Bronchial epithelial cell (primary cell): Measurements from ENCODE around the gene IFNLR1. TPM values are rescaled to one million over a fixed set of nuclear protein-coding genes. Genes with fewer than 3 reads are reported as not detected.

Experiments
- DNase-seq: peaks from one replicate; pipeline ENCODE4 v3.0.0-alpha.2; 2010; ENCODE audit warnings: low read depth
- FAIRE-seq: peaks from 2 replicates; lab custom pipeline; 2011; peaks lifted over from hg19 to GRCh38; lab: Jason Lieb, UNC
- H3K27me3 ChIP-seq: 2 replicates; pipeline ENCODE4 v1.5.1; 2011; ENCODE audit warnings: low read length; ENCODE audit not compliant: control insufficient read depth, insufficient read depth
- H3K36me3 ChIP-seq: 2 replicates; pipeline ENCODE4 v1.5.1; 2011; ENCODE audit warnings: low read length; ENCODE audit not compliant: control insufficient read depth, insufficient read depth
- H3K4me3 ChIP-seq: 2 replicates; pipeline ENCODE4 v1.5.1; 2011; ENCODE audit warnings: mild to moderate bottlenecking, low read depth, low read length, control low read depth
- total RNA-seq: library from RNA; depleted of rRNA; stranded (reverse); fragments of >200 nt; gene quantifications from 2 replicates; pipeline ENCODE4 v1.2.1, GENCODE V29; 2014
- TF ChIP-seq, protein P1 (sequence below): IDR thresholded peaks from 2 replicates; pipeline ENCODE4 v1.5.1; 2011; ENCODE audit warnings: mild to moderate bottlenecking, moderate library complexity, low read length, control low read depth, inconsistent platforms; ENCODE audit not compliant: insufficient read depth, severe bottlenecking

Gene IFNLR1
- total RNA-seq, 1 donor from 2014 or later = 4.5 TPM

GRCh38 chr1:24110642-24111261, 76.3 kb downstream of the IFNLR1 start:
- no peak for DNase-seq
- TF ChIP-seq, protein P1, sequence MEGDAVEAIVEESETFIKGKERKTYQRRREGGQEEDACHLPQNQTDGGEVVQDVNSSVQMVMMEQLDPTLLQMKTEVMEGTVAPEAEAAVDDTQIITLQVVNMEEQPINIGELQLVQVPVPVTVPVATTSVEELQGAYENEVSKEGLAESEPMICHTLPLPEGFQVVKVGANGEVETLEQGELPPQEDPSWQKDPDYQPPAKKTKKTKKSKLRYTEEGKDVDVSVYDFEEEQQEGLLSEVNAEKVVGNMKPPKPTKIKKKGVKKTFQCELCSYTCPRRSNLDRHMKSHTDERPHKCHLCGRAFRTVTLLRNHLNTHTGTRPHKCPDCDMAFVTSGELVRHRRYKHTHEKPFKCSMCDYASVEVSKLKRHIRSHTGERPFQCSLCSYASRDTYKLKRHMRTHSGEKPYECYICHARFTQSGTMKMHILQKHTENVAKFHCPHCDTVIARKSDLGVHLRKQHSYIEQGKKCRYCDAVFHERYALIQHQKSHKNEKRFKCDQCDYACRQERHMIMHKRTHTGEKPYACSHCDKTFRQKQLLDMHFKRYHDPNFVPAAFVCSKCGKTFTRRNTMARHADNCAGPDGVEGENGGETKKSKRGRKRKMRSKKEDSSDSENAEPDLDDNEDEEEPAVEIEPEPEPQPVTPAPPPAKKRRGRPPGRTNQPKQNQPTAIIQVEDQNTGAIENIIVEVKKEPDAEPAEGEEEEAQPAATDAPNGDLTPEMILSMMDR = no peak
- H3K27me3 ChIP-seq = no peaks in the 10 kb centered on the region
- FAIRE-seq = no peak
- no peak overlapping the region for H3K4me3 ChIP-seq
- H3K36me3 ChIP-seq = no peaks in the 10 kb centered on the region

DNA sequence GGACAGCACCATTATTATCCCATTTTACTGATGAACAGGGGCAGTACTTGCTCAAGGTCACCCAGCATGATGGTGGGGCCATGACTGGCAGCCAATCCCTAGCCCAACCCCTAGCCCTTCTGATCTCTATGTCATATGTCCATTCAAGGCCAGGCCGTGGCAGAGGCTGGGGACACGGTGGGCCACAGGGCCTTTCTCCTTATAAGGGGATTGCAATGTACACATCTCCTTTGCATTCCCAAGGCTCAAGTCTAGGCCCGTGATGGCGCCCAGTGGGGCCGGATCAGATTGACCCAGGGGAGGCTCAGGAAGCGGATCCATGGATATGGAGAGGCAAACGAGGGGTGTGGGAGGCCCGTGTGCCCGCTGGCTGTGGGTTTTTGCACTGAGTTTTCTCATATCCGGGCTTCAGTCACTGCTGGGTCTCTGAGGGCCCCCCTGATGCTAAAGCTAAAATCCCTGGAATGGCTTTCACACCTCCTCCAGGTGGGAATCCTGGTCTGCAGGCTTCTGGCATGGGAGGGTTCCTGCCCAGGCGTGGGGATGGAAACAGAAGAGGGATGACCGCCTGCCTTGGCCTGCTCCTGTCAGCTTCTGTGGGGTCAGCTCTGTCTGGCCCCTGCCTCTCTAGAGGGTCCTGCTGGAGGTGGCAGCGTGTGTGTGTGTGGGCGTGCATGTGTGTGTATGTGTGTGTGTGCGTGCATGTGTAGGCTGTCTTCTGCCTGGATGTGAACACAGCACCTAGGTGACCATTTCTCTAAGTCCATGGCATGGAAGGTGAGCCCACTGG, 77.2 kb downstream of the IFNLR1 start:
- TF ChIP-seq, protein P1 = no peak
- no peak for FAIRE-seq

GRCh38 chr1:24109166-24109483, 78.0 kb downstream of the IFNLR1 start:
- Histone ChIP-seq H3K27me3 (no peaks in the 10 kb centered on the region), H3K36me3 (no peaks in the 10 kb centered on the region), H3K4me3 (no peak overlapping the region)
- TF ChIP-seq, protein P1 = no peak
- FAIRE-seq = no peak
- no peak for DNase-seq

More for the DNA sequence above, 77.2 kb downstream of the IFNLR1 start:
- Histone ChIP-seq H3K27me3 (no peaks in the 10 kb centered on the region), H3K36me3 (no peaks in the 10 kb centered on the region), H3K4me3 (no peak overlapping the region)
- DNase-seq = no peak

DNA sequence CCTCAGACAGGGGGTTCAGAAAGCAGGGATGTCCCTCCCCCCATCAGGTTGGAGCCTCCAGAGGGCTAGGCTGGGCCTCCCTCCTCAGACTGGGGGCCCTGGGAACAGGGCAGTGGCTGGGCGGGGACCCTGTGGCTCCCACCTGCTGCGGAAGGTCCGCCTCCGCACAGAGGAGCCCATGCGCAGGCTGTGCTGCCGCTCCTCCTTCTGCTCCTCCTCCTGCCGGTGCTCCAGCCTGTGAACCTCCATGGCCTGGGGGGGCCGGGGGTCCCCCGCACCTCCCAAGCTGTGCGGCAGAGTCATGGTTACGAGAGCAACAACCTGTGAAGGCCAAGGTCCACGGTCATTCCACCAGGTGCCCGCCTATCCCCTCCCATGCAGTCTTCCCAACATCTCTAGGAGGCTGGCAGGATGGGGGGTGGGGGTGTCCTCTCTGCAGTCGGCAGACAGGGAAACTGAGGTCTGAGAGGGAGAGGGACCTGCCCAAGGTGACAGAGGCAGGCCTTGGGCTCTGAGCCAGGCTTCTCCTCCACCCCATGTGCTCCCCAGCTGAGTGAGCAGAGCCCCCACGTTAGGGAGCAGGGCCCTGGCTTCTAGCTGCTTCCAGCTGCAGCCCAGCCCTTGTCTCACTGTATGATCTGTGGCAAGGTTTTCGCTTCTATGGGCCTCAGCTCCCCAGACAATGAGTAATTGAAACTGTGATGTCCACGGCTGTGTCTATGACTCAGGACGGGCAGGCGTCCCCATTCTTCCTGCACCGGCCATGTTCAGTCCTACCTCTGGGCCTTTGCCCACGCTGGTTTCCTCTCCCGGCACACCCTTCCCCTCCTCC, 78.5 kb downstream of the IFNLR1 start:
- Histone ChIP-seq H3K36me3 (no peaks in the 10 kb centered on the region), H3K27me3 (no peaks in the 10 kb centered on the region), H3K4me3 (no peak overlapping the region)
- TF ChIP-seq, protein P1 = no peak
- DNase-seq (peak; percentile 96), FAIRE-seq (peak; percentile 98)

GRCh38 chr1:24107462-24108138, 79.5 kb downstream of the IFNLR1 start:
- no peak for FAIRE-seq

More at GRCh38 chr1:24107462-24108138, 79.5 kb downstream of the IFNLR1 start:
- TF ChIP-seq, protein P1 = no peak
- Histone ChIP-seq H3K36me3 (no peaks in the 10 kb centered on the region), H3K27me3 (no peaks in the 10 kb centered on the region), H3K4me3 (no peak overlapping the region)
- DNase-seq = peak; percentile 39
